Activated CD4-positive, alpha-beta T cell treated with anti-CD3 and anti-CD28 coated beads, Interleukin-2, amount 50 U/mL, for 48 hours (primary cell): ENCODE measurements around the gene DAPP1.
"Not testable (repeated sequence)": the region's sequence is repeated elsewhere in the genome, so short reads cannot be mapped to it uniquely, and the experiment has no call there.

Experiments
- DNase-seq, 2 experiments: peaks; one replicate each; pipeline ENCODE4 v3.0.0-alpha.2; 2020

Gene DAPP1, protein sequence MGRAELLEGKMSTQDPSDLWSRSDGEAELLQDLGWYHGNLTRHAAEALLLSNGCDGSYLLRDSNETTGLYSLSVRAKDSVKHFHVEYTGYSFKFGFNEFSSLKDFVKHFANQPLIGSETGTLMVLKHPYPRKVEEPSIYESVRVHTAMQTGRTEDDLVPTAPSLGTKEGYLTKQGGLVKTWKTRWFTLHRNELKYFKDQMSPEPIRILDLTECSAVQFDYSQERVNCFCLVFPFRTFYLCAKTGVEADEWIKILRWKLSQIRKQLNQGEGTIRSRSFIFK

DNA sequence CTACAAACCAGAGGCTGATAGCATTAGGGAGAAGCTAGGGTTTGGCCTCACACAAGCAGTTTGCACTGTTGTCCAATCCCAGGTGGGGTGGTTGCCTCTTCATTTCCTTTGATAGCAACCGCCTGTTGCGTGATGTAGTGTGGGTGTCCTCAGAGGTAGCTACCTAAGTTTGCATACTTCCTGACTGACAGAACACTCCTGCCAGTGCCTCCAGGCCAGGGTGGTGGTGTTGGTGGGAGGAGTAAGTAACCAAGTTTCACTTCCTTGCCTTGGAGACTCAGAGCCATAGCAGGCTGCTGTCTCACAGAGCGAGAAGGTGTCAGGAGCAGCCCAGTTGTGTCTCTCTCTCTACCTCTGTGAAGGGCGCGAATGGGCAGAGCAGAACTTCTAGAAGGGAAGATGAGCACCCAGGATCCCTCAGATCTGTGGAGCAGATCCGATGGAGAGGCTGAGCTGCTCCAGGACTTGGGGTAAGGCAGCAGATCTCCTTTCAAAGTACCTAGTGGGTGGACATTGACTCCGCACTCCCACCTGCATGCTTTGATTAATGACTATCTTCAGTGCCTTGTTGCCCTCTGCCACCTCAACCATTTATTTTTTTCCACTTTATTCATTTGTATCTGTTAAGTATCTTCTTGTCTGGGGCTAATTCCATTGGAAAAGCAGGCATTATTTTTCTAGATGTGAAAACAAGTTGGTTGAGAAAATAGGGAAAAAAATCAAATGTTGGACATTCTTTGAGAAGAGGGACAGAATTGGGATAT, at the start of gene DAPP1:
Gene DAPP1 (plus strand): TSS at position 283 of the 764 bp plus-strand sequence. CDS start 87 bp downstream, at position 370.
- DNase-seq = peak; percentile 71 to 80

DNA sequence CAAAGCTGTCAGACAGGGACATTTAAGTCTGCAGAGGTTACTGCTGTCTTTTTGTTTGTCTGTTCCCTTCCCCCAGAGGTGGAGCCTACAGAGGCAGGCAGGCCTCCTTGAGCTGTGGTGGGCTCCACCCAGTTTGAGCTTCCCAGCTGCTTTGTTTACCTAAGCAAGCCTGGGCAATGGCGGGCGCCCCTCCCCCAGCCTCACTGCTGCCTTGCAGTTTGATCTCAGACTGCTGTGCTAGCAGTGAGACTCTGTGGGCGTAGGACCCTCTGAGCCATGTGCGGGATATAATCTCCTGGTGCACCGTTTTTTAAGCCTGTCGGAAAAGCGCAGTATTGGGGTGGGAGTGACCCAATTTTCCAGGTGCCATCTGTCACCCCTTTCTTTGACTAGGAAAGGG, 45.8 kb upstream of the DAPP1 start:
- not testable (repeated sequence) for DNase-seq

DNA sequence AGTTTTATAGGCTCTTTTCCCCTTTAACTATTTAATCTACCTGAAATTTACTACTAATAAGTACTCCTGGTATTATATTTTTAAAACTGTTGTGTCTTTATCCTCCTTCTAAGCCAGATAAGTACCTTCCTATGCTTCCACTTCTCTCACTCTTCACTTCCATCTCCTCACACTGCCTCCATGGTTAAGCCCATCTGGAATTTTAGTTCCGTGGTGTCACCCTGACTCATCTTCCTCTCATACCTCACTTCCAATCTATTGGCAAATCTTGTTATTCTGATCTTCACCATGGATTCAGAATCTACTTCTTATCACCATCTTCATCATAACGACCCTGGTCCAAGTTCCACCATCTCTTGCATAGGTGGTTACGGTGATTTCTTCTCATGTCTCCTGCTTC, 32.7 kb upstream of the DAPP1 start:
- DNase-seq = no peak

DNA sequence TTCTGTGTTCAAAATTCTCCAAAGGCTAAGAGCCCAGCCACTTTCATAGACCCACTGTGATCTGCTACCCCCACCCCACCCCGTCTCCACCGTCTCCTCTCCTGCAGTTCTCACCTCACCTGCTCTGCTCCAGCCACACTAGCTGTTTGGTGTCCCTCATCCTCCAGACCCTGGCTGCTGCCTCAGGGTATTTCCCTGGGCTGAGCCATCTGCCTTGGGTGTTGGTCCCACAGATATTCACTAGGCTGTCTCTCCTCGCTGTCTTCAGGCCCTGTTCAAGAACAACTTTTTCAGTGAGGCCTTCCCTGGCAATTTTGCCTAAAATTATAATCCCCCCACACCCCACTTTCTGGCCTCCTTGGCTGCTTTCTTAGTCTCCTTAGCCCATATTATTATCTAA, 31.8 kb upstream of the DAPP1 start:
- no peak for DNase-seq

DNA sequence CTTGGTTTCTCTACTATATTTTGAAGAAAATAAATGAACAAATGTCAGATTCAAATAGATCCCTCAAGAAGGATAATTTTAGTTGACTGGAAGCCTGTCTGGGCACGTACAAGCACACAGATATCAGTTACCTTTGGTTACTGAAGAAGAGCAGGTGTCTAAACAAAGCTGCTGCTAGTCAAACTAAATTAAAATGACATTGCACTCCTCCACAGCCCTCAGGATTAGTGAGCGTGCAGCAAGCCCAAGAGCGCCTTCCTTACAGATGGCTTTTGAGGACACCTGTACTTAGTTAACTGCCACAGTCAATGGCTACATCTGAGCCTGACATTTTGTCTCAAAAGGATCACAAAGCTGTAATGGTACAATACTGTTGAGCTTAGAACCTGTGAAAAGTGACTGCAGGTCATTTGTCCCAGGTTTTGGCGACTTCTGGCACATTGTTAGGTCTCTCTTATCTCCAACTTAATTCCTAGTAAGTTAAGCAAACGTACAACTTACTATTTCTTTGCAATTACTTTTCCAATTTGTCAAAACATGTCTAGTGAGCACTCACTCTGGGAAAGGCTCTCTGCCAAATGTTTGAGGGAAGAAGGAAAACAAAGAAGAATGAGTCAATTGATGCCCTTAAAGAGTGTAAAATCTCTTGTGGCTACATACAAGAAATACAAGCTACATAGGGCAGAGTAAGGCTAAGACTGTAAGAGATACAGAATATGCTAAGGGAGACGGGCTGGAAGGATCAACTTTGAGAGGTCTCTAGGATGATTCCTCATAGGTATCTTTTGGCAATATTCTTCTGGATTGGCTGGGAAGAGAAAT, 25.6 kb upstream of the DAPP1 start:
- DNase-seq = no peak

DNA sequence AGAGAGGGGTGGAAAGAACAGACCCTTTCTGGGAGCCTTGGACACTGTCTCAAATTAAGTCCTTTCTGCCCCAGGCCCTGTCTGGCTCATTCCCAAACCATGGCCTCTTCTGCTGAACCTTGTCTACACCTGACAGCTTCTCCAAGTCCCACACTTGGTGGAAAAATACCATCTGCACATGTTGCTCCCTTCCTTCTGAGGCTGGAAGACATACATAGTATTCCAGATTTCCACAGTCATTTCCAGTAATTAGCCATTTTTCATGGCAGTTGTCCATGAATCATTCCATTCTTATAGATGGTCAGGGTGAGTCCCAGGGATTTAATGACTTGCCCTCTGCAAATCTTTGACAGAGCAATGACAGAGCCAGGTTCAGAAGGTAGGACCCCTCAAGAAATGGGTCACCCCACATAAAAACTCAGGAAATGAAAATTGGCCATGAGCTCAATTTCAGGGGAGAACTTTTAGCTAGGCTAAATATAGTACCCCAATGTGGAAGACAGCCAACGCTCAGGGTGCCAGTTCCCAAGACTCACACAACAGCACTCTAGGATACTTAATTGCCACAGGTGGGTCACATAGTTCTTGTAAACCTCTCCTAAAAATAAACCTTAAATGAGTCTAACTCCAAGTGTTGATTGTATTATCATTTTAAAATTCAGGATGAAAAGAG, 16.2 kb upstream of the DAPP1 start:
- no peak for DNase-seq

DNA sequence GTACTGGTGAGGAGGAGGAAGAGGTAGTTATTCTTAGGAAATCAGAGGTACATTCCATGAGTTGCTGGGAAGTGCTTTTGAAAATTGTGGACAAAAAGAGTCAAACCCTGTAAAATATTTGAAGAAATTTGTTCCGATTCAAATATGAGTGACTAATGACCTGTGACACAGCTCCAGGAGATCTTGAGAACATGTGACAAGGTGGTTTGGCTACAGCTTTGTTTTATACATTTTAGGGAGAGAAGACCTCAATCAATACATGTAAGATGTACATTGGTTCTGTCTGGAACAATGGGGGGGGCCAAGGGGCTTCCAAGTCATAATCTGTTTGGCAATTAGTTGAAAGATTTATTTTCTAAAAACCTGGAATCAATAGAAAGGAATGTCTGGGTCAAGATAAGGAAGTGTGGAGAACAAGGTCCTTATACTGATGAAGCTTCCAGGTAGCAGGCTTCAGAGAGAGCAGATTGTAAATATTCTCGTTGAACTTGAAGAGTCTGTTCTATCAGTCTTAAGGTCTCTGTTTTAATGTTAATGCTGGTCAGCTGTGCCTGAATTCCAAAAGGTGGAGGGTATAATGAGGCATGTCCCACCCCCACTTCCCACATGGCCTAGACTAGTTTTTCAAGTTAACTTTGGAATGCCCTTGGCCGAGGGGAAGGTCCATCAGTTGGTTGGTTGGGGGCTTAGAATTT, 15.5 kb upstream of the DAPP1 start:
- DNase-seq = no peak

DNA sequence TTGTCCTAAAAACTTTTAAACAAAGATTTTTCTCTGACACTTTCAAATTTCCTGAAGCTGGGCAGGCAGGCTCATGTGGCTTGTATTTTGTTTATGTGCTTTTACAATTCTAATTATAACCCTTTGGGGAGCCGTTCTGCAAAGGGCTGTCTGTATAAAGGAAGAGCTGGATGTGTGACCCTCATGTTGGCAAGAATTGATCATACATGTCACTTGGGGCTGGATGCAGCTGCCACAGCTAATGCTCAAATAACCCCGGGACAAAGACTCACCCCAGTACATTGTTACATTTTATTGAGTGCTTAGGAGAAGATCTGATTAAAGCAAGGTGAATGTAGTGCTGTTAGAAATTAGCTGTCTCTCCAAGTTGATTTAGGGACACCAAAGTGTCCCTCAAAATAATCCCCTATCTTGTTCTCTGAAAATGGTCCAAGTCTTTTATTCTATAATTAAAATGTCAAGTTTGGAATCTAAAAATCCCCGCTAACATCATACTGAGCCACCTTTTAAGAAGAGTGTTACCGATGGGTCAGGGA, 13.0 kb upstream of the DAPP1 start:
- no peak for DNase-seq

DNA sequence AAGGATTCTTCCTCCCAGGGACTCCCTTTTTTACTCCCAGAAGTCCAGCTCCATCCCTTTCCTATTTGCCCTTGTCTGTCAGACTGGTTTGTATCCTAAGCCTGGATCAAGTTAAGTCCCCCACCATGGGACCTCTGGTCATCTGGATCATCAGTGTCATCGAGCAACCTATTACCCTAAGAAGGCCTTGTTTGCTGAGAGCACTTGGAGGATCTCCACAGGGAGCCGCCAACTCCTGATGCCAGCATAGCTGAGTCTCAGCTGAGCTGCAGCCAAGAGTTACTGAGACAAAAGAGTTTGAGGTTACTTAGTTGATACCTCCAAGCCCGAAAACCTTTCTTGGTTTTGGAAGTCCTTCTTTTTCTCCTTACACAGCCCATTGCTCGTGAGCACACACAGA, 10.1 kb upstream of the DAPP1 start:
- no peak for DNase-seq

DNA sequence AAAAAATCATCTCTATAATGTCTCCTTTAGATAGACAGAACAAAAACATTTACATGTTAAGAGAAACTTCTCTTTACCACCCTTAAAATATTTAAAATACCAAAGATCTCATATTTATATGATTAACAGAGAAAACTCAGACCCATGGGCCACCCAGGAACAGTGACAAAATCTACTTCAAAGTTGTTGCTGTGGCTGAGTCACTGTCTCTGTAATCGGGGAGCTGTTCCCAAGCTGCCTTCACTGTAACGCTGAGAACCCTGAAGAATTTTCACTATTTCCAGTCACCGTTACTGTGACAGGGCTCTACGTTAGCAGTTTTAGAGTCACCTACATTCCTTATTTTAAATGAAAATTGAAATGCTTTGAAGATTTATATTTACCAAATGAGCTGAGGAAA, 9.0 kb upstream of the DAPP1 start:
- DNase-seq = no peak

DNA sequence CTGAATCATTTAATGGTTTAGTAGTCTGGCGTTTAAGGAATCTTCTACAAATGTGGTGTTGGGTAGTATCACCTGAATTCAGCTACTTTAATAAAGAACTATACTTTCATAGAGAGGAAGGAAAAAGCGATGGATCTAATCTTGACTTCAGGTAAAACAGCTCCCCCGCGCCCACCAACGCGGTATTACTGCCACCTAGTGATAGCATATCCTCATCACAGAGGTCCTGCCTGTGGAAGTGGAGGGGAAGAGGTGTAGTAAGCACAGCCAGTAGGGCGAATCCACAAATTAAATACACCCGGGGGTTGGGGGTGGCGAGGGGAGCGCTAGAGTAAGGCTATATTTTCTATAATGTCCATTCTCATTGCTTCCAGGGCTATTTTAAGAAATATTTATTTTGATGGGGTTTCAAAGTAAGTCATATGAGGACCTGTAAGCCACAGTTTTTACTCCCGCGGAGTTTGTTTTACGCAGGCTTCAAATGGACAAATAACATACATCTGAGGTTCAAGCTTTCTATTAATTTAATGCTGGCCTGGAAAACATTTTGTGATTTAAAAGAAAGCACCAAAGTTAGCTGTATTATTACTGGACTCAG, 8.3 kb upstream of the DAPP1 start:
- DNase-seq = peak; percentile 77 to 80

DNA sequence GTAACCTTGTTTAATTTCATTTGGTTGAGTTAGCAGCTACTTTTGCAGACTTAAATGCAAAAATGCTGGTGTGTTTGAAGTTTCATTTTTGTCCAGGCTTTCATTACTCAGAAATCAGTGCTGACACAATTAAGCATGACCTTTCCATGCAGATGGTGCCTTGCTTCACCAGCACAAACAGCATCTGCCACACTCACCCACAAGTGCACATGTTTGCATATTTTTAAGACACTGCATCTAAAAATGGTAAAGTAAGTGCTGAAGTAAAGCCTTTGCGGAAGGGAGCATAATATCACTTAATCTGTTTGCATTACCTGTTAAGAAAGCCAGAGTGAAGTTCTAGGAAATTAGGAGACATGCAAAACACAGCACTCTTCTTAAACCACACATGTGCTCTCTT, 7.3 kb upstream of the DAPP1 start:
- DNase-seq = no peak

DNA sequence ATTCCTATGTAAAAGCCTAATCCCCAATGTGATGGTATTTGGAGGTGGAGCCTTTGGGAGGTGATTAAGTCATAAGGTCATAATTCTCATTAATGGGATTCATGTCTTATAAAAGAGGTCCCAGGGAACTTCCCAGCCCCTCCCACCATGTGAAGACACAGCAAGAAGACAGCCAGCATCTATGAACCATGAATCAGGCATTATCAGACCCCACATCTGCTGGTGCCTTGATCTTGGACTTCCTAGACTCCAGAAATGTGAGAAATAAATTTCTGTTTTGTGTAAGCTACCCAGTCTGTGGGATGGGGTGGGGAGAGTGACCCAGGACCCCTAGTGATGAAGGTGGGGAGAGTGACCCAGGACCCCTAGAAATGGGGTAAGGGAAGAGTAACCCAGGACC, 6.1 kb upstream of the DAPP1 start:
- no peak for DNase-seq

DNA sequence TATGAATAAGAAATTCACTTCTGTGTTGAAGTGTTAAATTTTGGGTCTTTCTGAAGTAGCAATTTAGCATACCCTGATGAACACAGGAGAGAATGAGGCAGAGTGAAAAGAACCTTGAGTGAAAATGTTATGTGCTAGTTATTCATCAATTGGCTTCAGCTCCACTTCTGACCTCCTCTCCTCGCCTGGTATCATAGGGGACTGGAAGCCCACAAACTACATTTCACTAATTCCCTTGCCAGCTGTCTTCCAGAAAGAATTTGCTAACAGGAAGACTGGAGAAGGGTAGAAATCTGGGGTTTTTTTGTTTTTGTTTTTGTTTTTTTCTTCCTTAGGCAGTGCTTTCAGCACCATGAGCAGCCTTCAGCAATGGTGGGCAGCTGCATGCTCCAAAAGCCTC, 5.5 kb upstream of the DAPP1 start:
- DNase-seq = no peak

DNA sequence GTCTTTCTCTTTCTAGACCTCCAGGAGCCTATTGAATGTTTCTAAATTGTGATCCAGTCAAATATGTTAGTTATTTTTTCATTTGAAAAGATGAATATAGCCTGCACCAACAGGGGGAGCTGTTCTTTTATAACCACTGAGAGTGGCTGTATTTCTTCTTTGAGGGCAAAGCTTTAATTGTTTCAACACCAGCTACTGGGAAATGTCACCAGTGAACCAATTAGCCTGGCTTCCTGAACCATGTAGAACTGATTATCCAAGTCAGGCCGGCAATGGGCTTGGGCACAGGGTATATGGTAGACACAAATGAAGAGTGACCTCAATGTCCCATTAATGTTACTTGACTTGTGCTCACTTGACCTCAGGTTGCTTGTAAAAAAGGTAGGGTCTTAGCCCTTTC, 4.8 kb upstream of the DAPP1 start:
- DNase-seq = peak; percentile 28 to 66

DNA sequence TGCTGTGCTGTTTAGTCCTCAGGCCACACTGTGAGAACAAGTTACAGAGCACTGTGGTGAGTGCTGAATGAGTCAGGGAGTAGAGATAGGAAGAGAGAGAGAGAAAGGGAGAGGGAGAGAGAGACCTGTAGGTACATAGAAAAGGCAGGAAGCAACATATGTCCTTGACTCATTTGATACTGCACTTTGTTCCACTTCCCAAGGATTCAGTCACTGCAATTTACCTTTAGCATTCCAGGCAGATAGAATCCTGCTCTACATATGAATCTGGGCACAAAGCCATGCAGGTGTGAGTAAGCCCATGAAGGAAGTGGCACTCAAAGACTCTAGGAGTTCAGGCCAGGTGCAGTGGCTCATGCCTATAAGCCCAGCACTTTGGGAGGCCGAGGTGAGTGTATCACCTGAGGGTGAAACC, 1.0 kb upstream of the DAPP1 start:
- no peak for DNase-seq

DNA sequence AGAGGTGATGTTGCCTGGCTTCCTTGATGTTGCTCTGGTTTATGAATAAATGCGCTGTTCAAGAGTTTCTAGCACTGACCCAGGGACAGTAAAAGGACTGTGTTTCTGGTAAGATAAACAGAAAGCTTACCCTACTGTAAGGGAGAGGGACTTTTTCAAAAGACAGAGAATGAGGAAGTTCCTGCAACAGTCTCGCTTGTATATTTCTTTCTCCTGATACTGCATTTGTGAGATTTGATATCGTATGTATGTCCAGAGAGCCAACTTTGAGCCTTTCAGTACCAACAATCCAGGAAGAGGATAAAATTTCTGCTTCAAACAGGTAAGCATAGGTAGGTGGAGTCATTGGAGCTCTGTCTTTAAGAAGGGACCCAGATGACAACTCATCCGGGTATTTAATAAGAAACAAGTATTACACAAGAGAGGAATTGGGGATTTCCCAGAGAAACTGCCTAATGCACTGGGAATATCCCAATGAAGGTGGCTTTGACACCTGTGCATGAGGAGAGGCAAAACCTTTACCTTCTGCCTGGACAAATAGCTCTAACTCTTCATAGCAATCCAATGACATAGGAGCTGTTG, 773 bp downstream of the DAPP1 start:
- no peak for DNase-seq

DNA sequence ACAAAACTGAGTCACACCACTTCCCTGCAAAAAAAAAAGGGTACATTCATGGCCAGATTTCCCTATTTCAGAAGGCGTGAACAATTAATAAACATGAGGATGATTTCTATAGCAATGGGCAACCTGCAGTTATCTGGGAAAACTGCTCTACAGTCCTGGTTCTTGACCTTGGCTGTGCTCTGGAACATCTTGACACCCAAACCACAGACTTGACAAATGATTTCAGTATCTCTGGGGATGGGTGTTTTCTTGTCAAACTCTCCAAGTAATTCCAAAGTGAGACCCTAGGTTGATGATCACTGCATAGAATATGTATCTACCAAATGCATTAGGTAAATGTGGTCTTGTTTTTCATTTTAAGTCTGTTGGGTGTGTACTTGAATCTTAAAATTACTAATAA, 2.0 kb downstream of the DAPP1 start:
- DNase-seq = no peak

DNA sequence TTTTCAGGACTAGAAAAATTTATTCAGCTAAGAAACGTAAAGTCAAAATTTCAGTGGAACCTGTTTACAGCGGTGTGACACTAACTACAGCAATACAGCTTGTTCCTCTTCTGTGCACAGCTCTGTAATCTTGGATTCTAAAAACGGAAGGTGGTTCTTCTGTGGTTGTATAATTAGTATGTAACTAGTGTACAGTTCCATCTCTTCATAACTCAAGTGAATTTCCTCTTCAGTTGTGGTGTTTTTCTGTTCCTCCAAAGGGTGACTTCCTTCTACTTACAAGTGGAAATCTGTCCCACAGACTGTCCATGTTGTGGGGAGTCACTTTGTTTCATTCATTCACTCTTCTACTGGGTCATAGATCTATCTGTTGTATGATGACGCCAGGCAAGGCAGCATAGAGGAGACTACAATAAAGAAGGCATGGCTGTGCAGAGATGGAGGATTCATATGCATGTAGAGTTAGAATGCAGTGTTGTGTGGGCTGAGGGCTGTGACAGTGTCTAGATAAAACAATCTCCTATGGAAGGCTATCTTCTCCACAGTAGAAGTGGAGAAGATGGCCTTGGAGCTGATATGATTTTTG, 5.4 kb downstream of the DAPP1 start:
- no peak for DNase-seq

DNA sequence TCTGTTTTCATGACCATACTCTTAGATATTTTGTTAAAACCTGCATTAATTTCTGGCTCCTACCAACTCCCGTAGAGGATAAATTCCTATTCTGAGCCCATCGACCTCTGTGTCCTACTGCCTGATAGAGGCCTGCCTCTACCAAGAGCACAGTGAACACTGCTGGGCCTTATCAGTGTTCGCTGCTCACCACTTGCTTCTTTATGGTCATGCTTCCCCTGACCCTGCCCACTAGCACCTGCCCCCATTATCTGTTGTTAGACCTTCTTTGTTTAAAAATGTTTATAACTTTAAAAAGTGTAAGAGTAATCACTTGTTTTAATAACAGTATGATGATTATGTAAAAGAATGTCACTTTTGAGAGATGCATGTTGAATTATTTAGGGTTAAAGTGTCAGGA, 6.1 kb downstream of the DAPP1 start:
- DNase-seq = no peak

DNA sequence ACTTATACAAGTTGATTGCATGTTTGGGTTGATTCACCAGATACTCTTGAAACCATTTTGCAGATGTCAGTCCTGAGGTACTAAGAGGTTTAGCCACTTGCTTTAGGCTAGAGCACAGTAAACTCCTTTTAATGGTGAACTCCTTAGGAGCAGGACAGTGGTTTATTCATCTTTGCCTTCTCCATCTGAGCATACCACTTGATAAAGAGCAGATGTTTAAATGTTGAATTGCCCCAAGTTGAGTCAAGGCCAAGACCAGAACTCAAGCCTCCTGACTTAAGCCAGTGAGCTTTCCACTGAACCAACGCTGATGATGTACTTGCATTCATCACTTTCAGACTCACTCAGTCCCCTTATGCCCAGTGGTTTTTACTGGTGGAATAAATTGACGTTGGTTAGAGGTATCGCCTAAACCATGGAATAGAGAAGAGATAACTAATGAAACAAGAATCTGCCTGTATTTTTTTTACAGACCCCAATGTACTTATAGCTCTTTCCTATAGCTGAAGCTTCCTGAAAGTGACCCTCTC, 7.5 kb downstream of the DAPP1 start:
- DNase-seq = no peak
